GM12878 (cell line): ENCODE measurements around the gene ZNF619. TPM values are rescaled to one million over a fixed set of nuclear protein-coding genes. Genes with fewer than 3 reads are reported as not detected.

Experiments used
- ATAC-seq: fragments of 200-7000 bp; cut with Tn5 transposase; 3 replicates; pipeline ENCODE4 v1.9.1; 2020; ENCODE audit warnings: mild to moderate bottlenecking, moderate library complexity
- BruUV-seq: library from RNA; stranded (reverse); fragments of 400-500 nt; replicated peaks from 2 replicates; lab custom pipeline; 2021; lab: Mats Ljungman, UMichigan
- CTCF ChIA-PET: fragments of 300-600 bp; sonication (Branson Sonifier 250); formaldehyde crosslinking; extraction: SDS; loops from one replicate; lab custom pipeline; 2021; ENCODE audit warnings: inconsistent platforms; lab: Yijun Ruan, JAX
- POLR2A ChIA-PET: fragments of 350-600 bp; formaldehyde crosslinking; extraction: SDS; loops from one replicate; lab custom pipeline; 2021; ENCODE audit warnings: inconsistent platforms; lab: Charles Lee
- RAD21 ChIA-PET: fragments of 300-600 bp; sonication (Branson Sonifier 250); formaldehyde crosslinking; loops from one replicate; lab custom pipeline; 2023; ENCODE audit warnings: antibody characterized with exemption; ENCODE audit not compliant: unreplicated experiment; lab: Charles Lee
- SMC1A ChIA-PET: fragments of 300-600 bp; sonication (Branson Sonifier 250); formaldehyde crosslinking; loops from one replicate; lab custom pipeline; 2023; ENCODE audit not compliant: unreplicated experiment, uncharacterized antibody; lab: Charles Lee
- DNase-seq: peaks from one replicate; pipeline ENCODE4 v3.0.0-alpha.2; 2011; ENCODE audit warnings: low read depth, low spot score
- FAIRE-seq: peaks from 3 replicates; lab custom pipeline; 2011; peaks lifted over from hg19 to GRCh38; lab: Jason Lieb, UNC
- H2AFZ ChIP-seq: 2 replicates; pipeline ENCODE4 v1.6.0; 2011; ENCODE audit warnings: low read depth, low read length, control low read depth; ENCODE audit not compliant: control insufficient read depth
- H3K27ac ChIP-seq: 2 replicates; pipeline ENCODE4 v1.5.1; 2011; ENCODE audit warnings: control low read depth; ENCODE audit not compliant: control insufficient read depth, insufficient read depth
- H3K27me3 ChIP-seq, 2 experiments: replicated peaks in 1 of 2; 2 replicates each; pipeline versions ENCODE4 v1.6.0 to v1.6.1; 2011; ENCODE audit warnings: low read length in 1 of 2; ENCODE audit not compliant: control insufficient read depth in 2 of 2, insufficient read depth in 2 of 2
- H3K36me3 ChIP-seq, 2 experiments: 2 replicates each; pipeline ENCODE4 v1.5.1; 2011; ENCODE audit warnings: low read length in 1 of 2; ENCODE audit not compliant: control insufficient read depth in 2 of 2, insufficient read depth in 2 of 2
- H3K4me1 ChIP-seq: 2 replicates; pipeline ENCODE4 v1.6.1; 2011; ENCODE audit warnings: mild to moderate bottlenecking, low read length, moderate library complexity, mixed read lengths; ENCODE audit not compliant: control insufficient read depth, insufficient read depth
- H3K4me2 ChIP-seq: 2 replicates; pipeline ENCODE4 v1.6.0; 2011; ENCODE audit warnings: control low read depth; ENCODE audit not compliant: control insufficient read depth, insufficient read depth
- H3K4me3 ChIP-seq: fragments of 200-600 bp; sonication (generic); 2 replicates; pipeline ENCODE4 v1.5.1; 2016
- H3K79me2 ChIP-seq: 2 replicates; pipeline ENCODE4 v1.6.0; 2011; ENCODE audit warnings: low read length; ENCODE audit not compliant: control insufficient read depth, insufficient read depth
- H3K9ac ChIP-seq: 2 replicates; pipeline ENCODE4 v1.8.0; 2011; ENCODE audit warnings: low read length, control low read depth, mixed read lengths; ENCODE audit not compliant: control insufficient read depth, insufficient read depth
- H3K9me3 ChIP-seq: replicated peaks from 3 replicates; pipeline ENCODE4 v1.5.1; 2011; ENCODE audit warnings: mild to moderate bottlenecking, low read length; ENCODE audit not compliant: control insufficient read depth, insufficient read depth
- H4K20me1 ChIP-seq: 2 replicates; pipeline ENCODE4 v1.6.0; 2011; ENCODE audit not compliant: control insufficient read depth, insufficient read depth
- ATF3 ChIP-seq: IDR thresholded peaks from 2 replicates; pipeline ENCODE4 v1.6.1; 2011; ENCODE audit warnings: low read depth, mild to moderate bottlenecking, low read length, moderate library complexity, borderline replicate concordance; ENCODE audit errors: extremely low read depth
- ETV6 ChIP-seq, 2 experiments: fragments of 450-650 bp in 1 of 2; IDR thresholded peaks in 1 of 2; conservative IDR thresholded peaks in 1 of 2; 2 replicates each; pipeline ENCODE4 v1.6.1; 2014; ENCODE audit warnings: antibody characterized with exemption in 1 of 2, borderline replicate concordance in 1 of 2, low read depth in 1 of 2, mild to moderate bottlenecking in 1 of 2, moderate library complexity in 1 of 2
- FOXM1 ChIP-seq: IDR thresholded peaks from 2 replicates; pipeline ENCODE4 v1.6.1; 2012; ENCODE audit warnings: low read depth, mild to moderate bottlenecking, inconsistent platforms, low read length, moderate library complexity
- MLLT1 ChIP-seq: fragments of 450-650 bp; IDR thresholded peaks from 2 replicates; pipeline ENCODE4 v1.6.1; 2016; ENCODE audit warnings: mild to moderate bottlenecking
- SUZ12 ChIP-seq: fragments of 200-600 bp; sonication (generic); IDR thresholded peaks from one replicate; pipeline ENCODE4 v1.6.1; 2018; ENCODE audit warnings: antibody characterized with exemption, mild to moderate bottlenecking; ENCODE audit not compliant: unreplicated experiment
- TCF7 ChIP-seq: IDR thresholded peaks from 2 replicates; pipeline ENCODE4 v1.6.1; 2014; ENCODE audit warnings: antibody characterized with exemption, borderline replicate concordance
- ZNF207 ChIP-seq: fragments of 450-650 bp; IDR thresholded peaks from 2 replicates; pipeline ENCODE4 v1.6.1; 2014; ENCODE audit warnings: antibody characterized with exemption, mild to moderate bottlenecking, borderline replicate concordance
- WGBS: methylation state at CpG from one replicate; pipeline ENCODE4 v1.1.6; 2016; ENCODE audit warnings: low lambda C conversion rate; ENCODE audit not compliant: insufficient replicate concordance, insufficient coverage; ENCODE audit errors: missing lambda C conversion rate; 5-methylcytosine and 5-hydroxymethylcytosine counted together
- in situ Hi-C: fragments of 300-500 bp; cut with MboI; formaldehyde crosslinking; loops from 9 replicates; pipeline ENCODE4 v1.14.3; 2018; ENCODE audit warnings: mixed read lengths
- intact Hi-C: fragments of 100-400 bp; cut with micrococcal nuclease; formaldehyde crosslinking; loops from one replicate; pipeline ENCODE4 v1.14.2; 2022; ENCODE audit not compliant: unreplicated experiment
- polyA plus RNA-seq, 11 experiments: library from polyadenylated mRNA; depleted of rRNA in 4 of 11; unstranded in 6 of 11; stranded (reverse) in 5 of 11; fragments of >200 nt; fragmentation: Nextera tagmentation in 4 of 11; fragmentation: Illumina TruSeq in 1 of 11; extraction: Ambion mirVana in 4 of 11; extraction: Trizol in 1 of 11; gene quantifications; 1 replicate in 1 of 11; 2 replicates in 10 of 11; pipeline versions ENCODE4 v1.2.1 to v1.2.3, GENCODE V29; 2011 to 2016; ENCODE audit warnings: inconsistent platforms in 2 of 11, missing spikeins in 2 of 11, low read depth in 1 of 11
- total RNA-seq, 4 experiments: library from RNA; depleted of rRNA in 3 of 4; stranded (reverse); fragments of >200 nt in 3 of 4; fragmentation: Illumina TruSeq in 1 of 4; extraction: Trizol in 1 of 4; gene quantifications; 2 replicates each; pipeline versions ENCODE4 v1.2.1 to v1.2.3, GENCODE V29; 2013 to 2021

ZNF619 gene
- total and polyA plus RNA-seq, 10 of the 15 experiments (the other 5 are each of a cell fraction or from before 2014, with no cell fraction given) = 0.42 to 7.5 (median 3.7) TPM

- ChIA-PET SMC1A (no interaction called here), CTCF (interaction anchor here (1.0 kb wide), 1 partner anchor 269 kb away, joined by 9 read pairs; no protein-coding TSS in a partner anchor), POLR2A (interaction anchor here (0.9 to 2.2 kb wide), 6 partner anchors 8 to 148 kb away, joined by 3 to 20 read pairs (median 4); partner anchors contain the start of genes ZNF619 and ZNF620), RAD21 (interaction anchor here (0.6 to 1.3 kb wide), 3 partner anchors 21 to 683 kb away, joined by 3 to 4 read pairs (median 3); partner anchors contain the start of gene ZNF619)
- H3K4me1 ChIP-seq = peaks cover 5% of the 10 kb centered on the region
- TF ChIP-seq ATF3 (no peak), ZNF207 (no peak), MLLT1 (peak; percentile 81; the same call in 1 of the 2 replicates), SUZ12 (no peak), FOXM1 (no peak), TCF7 (0 out of 2 replicates have a peak, but pooled peaks have one; percentile 25), ETV6 (conservative IDR thresholded peaks at IDR 0.05 in 1 of 2, IDR thresholded peaks at IDR 0.05 in 1 of 2; ENCODE audit: borderline replicate concordance in 1 of 2, low read depth in 1 of 2) (no peak)
- WGBS = 60% methylated on average over 29 of the region's 29 CpGs
- in situ Hi-C loops = no loop called here
- H3K4me3 ChIP-seq = peak overlapping the region; percentile 93
- intact Hi-C loops = loop anchor here (2.0 to 10.0 kb wide), 3 partner anchors 20 to 746 kb away; partner anchors contain the start of gene ZNF619
- H3K9ac ChIP-seq = peak overlapping the region; percentile 88
- peaks cover 33% of the 10 kb centered on the region for H3K79me2 ChIP-seq
- BruUV-seq = TSS peak; percentile 98
- no peak for ATAC-seq
- H3K36me3 ChIP-seq = peaks cover 7 to 20% of the 10 kb centered on the region in 2 experiments
- DNase-seq = no peak
- H3K4me2 ChIP-seq = peak overlapping the region; percentile 69
- no peaks in the 10 kb centered on the region for H4K20me1 ChIP-seq
- H3K9me3 ChIP-seq = no peaks in the 10 kb centered on the region
- no peak for FAIRE-seq
- peak overlapping the region; percentile 84 for H3K27ac ChIP-seq
- H2AFZ ChIP-seq = peak overlapping the region; percentile 92
- no peaks in the 10 kb centered on the region for H3K27me3 ChIP-seq
Observed at GRCh38 chr3:40456279-40456939, 20.5 kb upstream of the ZNF619 start.
